ENCODE measurements around the gene MRPL46. TPM values are rescaled to one million over a fixed set of nuclear protein-coding genes. Genes with fewer than 3 reads are reported as not detected.

Gene MRPL46
- total RNA-seq (2014; rRNA removed; shearing (Covaris generic)) = 54.4 and 61.8 TPM in 2 replicates

DNA sequence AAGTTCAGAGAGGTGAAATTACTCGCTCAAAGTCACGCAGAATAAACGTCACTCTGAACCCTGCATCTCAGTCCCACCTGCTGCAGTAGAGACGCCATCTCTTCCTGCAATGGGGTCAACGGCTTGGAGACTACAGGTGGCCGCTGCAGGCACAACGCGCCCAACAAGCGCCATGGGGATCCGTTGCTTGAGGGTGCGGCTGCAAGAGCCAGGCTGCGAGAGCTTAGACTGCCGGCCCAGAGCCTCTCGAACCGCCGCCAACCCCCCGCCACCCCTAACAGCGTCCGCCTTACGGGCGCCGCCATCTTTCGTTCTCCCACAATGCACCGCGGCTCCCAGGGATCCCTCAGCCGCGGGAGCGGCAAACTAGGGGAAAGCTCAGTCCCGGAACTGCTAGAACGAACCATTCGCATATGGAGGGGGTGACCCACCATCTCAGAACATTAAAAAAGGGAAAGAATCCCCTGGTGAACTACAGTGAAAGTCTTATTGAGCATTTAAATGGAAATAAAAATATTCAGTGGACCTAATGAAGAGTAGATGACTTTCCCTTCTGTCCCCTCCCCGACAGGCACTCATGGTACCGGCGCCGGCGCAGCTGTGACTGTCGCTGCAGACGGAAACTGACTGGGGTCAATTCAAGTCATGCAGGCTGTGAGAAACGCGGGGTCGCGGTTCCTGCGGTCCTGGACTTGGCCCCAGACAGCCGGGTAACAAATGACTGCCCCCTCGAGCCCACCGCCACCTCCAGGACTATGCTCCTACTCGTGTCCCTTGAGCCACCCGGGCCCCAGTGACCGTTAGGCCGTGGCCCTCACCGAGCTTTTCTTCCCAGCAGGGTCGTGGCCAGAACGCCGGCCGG lies at the start of gene MRPL46, which contains the start of gene MRPS11:
Gene MRPL46 (minus strand): TSS at position 316 of the 862 bp plus-strand sequence. CDS start 11 bp downstream, at position 305.
Gene MRPS11 (plus strand): TSS at position 636 of the 862 bp plus-strand sequence. CDS start 10 bp downstream, at position 646.
- peak; percentile 90 for DNase-seq (ENCODE audit: low spot score)
- in situ Hi-C loops (cut with HindIII; ENCODE audit: low sequenced_read_pairs) = no loop called here

DNA sequence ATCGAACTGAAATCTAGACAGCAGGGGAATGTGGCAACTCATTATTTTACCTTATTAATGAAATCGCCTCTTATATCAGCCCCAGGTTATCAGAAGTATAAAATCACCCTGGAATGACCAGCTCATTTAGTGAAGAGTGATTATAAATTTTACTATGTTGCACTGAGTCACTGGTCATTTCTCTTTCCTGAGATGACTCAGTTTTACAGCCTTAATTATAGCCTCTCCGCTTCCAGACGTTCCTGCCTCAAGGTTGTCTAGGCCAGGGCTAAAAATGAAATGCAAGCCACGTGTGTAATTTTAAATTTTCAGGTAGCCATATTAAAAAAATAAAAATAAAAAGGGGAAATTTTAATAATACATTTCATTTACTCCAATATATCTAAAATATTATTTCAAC lies 46.0 kb upstream of the MRPL46 start:
- in situ Hi-C loops (cut with HindIII; ENCODE audit: low sequenced_read_pairs) = no loop called here

GRCh38 chr15:88512601-88513000 lies 45.4 kb upstream of the MRPL46 start:
- in situ Hi-C loops (cut with HindIII; ENCODE audit: low sequenced_read_pairs) = no loop called here
- DNase-seq (ENCODE audit: low spot score) = no peak

More for the DNA sequence above, 46.0 kb upstream of the MRPL46 start:
- no peak for DNase-seq (ENCODE audit: low spot score)

DNA sequence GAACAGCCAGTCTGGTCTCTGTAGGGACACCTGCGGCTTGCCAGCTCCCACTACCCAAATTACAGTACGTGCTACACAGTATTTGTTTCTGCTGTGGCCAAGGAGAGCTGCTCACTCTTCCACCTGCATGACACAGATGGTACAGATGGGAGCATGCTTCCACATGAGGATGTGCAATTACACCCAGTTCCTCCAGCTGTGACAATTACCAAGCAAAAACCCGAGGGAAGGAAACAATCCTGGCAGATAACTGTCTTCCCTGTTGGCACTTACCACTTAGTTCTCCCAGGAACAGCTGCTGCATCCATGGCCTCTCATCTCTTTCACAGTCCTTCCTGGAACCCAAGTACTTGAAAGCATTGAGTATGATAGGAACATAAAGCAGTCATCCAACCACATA lies 44.9 kb upstream of the MRPL46 start:
- DNase-seq (ENCODE audit: low spot score) = no peak
- in situ Hi-C loops (cut with HindIII; ENCODE audit: low sequenced_read_pairs) = no loop called here

DNA sequence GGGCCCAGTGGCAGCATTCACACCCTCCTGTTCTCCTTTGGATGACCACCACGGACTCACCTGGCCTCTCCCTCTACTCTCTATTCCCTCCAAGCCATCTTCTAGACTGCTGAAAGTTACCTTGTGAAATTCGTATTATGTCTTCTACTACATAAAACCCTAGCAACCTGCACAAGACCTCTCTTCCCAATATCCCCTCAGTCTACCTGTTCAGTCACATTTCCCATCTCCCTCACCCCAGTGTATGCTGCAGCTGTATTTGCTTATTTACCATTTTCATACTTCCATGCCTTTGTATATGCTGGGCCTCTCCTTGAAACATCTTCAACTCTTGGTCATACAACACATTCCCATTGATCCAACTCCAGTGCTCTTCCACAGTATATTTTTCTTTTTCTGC lies 44.0 kb upstream of the MRPL46 start:
- DNase-seq (ENCODE audit: low spot score) = no peak
- in situ Hi-C loops (cut with HindIII; ENCODE audit: low sequenced_read_pairs) = no loop called here

DNA sequence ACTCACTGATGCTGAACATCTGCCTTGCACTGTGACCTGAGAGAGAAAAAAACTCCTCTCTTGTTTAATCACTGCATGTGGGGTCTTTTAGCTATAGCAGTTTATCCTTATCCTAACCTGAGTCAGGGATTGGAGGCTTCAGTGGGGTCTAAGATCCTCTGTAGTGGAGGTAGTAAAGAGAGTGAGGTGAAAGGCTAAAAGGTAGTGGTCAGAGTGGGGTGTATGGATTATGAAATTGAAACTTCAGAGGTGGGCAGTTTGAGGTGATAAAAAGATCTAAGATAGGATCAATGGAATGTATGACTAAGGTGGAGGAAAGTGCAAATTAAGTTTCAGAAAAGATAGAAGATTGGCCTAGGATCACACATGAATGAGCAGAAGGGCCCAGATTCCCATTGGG lies 42.8 kb upstream of the MRPL46 start:
- DNase-seq (ENCODE audit: low spot score) = no peak
- in situ Hi-C loops (cut with HindIII; ENCODE audit: low sequenced_read_pairs) = no loop called here

DNA sequence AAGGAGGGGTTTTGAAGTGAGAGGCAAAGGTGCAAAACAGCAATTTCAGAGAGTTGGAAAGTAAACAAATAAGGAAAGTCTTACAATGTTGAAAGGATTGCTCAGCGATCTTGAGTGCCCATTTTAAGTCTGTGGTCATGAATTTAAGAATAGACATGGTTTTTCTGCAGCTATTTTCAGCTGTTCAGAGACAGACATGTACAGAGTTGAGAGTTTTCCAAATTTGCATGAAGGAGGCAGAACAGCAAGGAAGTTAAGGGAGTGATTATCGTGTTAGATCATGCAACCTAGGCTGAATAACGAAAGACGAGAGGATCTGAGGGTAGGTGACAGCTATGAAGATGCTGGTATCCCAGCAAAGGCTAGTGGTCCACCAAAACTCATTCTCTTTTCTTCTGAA lies 42.1 kb upstream of the MRPL46 start:
- in situ Hi-C loops (cut with HindIII; ENCODE audit: low sequenced_read_pairs) = no loop called here
- DNase-seq (ENCODE audit: low spot score) = no peak

DNA sequence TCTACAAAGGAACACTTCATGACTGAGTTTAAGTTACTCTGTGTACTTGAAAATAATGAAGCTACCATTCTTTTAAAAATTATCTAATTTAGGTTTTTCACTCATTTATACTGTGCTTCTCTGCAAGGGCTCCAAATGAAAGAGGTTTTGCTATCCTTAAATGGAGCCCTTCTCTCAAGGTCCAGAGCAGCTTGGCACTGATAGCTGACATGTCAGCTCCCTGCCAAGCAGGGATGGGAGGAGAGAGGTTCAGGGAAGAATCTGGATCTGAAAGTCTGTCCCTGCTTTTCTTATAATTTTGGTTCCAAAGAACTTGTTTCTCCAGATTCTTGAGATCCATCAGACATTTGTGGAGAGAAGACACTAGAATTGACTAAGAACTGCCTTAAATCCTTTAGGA lies 39.4 kb upstream of the MRPL46 start:
- no peak for DNase-seq (ENCODE audit: low spot score)
- in situ Hi-C loops (cut with HindIII; ENCODE audit: low sequenced_read_pairs) = no loop called here

DNA sequence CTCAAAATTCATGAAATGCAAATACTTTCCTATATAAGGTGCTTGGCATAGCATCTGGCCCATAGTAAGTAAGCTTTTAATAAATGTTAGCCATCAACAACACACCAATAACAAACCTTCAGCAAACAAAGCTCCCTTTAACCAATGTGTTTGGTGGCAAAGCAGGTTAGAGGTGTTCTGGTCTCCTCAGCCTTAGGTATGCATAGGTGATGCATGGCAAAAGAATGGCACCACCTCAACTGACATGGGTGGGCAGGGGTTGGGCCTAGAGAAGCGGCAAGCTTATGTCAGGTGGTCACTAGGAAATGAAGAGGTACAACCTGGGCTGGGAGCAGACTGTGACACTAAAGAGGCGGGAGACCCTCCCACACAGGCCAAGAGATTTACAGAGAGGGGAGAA lies 38.5 kb upstream of the MRPL46 start:
- no peak for DNase-seq (ENCODE audit: low spot score)
- in situ Hi-C loops (cut with HindIII; ENCODE audit: low sequenced_read_pairs) = no loop called here

DNA sequence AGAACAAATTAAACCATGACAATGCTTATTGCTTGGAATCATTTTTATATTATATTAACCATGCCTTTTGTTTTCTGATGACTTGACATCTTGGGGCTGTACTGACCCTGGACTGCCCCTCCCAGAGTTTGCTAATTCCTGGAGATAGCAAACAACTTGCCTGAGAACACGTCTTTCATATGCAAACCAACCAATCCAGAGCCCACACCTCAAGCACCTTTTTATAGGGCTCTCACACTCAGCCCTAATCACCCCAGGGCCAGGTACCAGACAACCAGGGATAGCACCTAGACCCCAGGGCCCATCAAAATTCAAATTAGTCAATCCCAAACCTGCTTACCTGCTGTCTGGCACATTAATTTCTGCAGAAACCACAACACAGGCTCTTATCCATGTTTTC lies 37.3 kb upstream of the MRPL46 start:
- in situ Hi-C loops (cut with HindIII; ENCODE audit: low sequenced_read_pairs) = no loop called here
- DNase-seq (ENCODE audit: low spot score) = no peak

DNA sequence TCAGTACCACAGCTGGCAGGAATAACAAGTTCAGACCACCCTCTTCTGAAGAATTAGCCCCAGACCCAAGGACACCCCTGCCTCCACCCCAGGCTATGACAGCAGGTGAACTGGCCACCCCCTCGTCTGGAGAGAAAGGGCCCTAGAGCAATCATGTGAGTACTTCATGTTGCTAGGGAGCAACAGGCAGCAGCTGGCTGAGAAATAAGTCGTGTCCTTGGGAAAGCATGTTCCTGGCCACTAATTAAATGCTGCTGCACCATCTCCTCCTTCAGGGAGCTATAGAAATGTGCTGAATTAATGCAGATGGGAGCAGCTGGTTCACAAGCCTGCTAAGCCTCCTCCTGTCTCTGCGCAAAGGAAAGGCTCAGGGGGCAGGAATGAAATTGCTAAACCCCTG lies 31.8 kb upstream of the MRPL46 start:
- in situ Hi-C loops (cut with HindIII; ENCODE audit: low sequenced_read_pairs) = no loop called here
- DNase-seq (ENCODE audit: low spot score) = no peak

- in situ Hi-C loops (cut with HindIII; ENCODE audit: low sequenced_read_pairs) = no loop called here
- peak; percentile 77 for DNase-seq (ENCODE audit: low spot score)
These were observed 30.0 kb upstream of the MRPL46 start for GRCh38 chr15:88497109-88497765.

DNA sequence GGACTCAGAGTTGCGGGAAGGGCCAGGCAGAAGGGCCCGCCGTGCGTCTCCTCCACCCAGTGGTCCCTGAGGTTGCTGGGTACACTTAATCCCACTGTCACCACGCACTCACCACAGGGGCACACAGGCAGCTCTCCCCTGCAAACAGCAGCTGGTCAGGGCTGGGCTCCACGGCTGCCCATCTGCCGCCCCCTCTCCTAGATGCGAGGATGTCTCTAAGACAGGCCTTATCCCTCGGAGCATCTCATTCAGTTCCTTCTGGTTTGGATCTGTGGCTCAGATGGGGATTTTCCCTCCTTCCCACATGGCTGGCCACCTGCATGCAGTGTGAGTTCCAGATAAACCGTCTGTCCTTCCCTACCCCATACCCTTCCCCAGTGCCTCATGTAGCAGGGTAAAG lies 26.7 kb upstream of the MRPL46 start:
- in situ Hi-C loops (cut with HindIII; ENCODE audit: low sequenced_read_pairs) = no loop called here
- no peak for DNase-seq (ENCODE audit: low spot score)

- peak; percentile 49 for DNase-seq (ENCODE audit: low spot score)
- in situ Hi-C loops (cut with HindIII; ENCODE audit: low sequenced_read_pairs) = no loop called here
These were observed 24.0 kb upstream of the MRPL46 start for GRCh38 chr15:88491158-88491557.

DNA sequence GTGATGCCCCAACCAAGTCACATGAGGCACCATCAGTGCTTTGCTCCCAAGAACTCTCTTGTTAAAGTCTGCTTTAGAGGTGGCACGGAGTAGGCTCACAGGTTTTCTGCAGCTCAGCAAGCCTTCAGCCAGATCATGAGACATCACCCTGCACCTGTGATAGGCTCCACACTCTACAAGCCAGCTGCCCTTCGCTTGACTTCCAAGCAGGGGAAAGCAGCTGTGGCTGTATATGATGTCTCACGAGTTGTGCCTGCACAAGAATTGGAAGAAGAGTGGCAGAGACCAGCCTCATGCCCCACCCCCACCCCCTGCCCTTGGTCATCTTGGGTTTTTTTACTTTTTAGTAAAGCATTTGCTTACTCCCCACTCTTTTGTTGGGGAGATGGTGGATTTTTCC lies 22.8 kb upstream of the MRPL46 start:
- DNase-seq (ENCODE audit: low spot score) = no peak
- in situ Hi-C loops (cut with HindIII; ENCODE audit: low sequenced_read_pairs) = no loop called here

DNA sequence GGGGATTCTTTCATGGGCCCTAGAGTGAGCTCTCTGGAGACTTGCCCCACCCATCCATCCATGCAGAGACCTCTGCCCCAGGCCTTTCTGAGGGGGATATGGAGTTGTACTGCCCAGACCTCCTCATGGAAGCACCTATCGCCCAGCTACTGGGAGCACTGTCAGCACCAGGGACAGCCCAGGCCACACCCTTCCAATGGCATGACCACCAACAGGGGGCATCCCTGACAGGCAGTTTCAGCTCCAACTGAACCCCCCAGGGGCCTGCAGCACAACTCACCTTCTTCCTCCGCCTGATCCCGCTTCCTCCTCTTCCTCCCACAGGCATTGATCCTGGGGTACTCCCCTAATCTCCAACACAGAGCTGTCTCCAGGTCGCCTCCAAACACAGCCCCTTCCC lies 22.1 kb upstream of the MRPL46 start:
- in situ Hi-C loops (cut with HindIII; ENCODE audit: low sequenced_read_pairs) = no loop called here
- DNase-seq (ENCODE audit: low spot score) = no peak

DNA sequence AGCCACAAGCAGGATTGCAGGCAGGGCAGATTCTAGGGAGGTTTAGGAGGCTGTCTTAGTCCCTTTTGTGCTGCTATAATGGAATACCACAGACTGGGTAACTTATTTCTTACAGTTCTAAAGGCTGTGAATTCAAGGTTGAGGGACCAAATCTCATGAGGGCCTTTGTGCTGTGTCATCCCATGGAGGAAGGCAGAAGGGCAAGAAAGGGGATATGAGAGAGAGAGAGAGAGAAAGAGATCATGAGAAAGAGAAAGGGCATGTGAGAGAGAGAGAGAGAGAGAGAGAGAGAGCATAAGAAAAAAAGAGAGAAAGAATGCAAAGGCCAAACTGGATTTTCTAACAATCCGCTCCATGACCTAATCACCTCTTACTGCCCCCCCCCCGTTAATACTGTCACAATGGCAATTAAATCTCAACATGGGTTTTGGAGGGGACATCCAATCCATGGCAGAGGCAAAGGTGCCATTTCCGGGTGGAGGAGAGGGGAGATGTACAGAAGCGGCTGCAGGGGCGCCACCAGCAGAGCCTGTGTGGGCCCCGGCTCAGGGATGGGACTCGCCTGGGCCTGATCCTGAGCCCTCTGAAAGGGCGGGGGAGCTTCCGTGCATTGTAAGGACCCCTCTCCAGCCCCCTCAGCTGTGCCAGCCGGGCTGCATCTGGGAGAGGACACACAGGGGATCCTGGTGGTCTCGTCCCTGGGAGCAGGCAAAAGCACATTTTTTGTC lies 20.8 kb upstream of the MRPL46 start:
- in situ Hi-C loops (cut with HindIII; ENCODE audit: low sequenced_read_pairs) = no loop called here
- DNase-seq (ENCODE audit: low spot score) = no peak

GRCh38 chr15:88487178-88487795 lies 20.1 kb upstream of the MRPL46 start:
- in situ Hi-C loops (cut with HindIII; ENCODE audit: low sequenced_read_pairs) = no loop called here
- DNase-seq (ENCODE audit: low spot score) = no peak

- DNase-seq (ENCODE audit: low spot score) = no peak
- in situ Hi-C loops (cut with HindIII; ENCODE audit: low sequenced_read_pairs) = no loop called here
These were observed 17.6 kb upstream of the MRPL46 start for GRCh38 chr15:88484682-88485331.
